ENCODE measurements around the gene ARHGAP27.

- TF ChIP-seq EZH2phosphoT487 (IDR thresholded peaks at IDR 0.05; ENCODE audit: insufficient read depth, low read depth) (no peak), EZH2 (IDR thresholded peaks at IDR 0.05; ENCODE audit: insufficient read depth, poor library complexity, severe bottlenecking) (no peak)
Observed at GRCh38 chr17:45397796-45398195, 34.9 kb downstream of the ARHGAP27 start.

Data from GM23248 (cell line).